ENCODE measurements around the gene RNF41. TPM values are rescaled to one million over a fixed set of nuclear protein-coding genes. Genes with fewer than 3 reads are reported as not detected.
"Not testable (repeated sequence)": the region's sequence is repeated elsewhere in the genome, so short reads cannot be mapped to it uniquely, and the experiment has no call there.

Gene RNF41
- 13.2 TPM for total RNA-seq

DNA sequence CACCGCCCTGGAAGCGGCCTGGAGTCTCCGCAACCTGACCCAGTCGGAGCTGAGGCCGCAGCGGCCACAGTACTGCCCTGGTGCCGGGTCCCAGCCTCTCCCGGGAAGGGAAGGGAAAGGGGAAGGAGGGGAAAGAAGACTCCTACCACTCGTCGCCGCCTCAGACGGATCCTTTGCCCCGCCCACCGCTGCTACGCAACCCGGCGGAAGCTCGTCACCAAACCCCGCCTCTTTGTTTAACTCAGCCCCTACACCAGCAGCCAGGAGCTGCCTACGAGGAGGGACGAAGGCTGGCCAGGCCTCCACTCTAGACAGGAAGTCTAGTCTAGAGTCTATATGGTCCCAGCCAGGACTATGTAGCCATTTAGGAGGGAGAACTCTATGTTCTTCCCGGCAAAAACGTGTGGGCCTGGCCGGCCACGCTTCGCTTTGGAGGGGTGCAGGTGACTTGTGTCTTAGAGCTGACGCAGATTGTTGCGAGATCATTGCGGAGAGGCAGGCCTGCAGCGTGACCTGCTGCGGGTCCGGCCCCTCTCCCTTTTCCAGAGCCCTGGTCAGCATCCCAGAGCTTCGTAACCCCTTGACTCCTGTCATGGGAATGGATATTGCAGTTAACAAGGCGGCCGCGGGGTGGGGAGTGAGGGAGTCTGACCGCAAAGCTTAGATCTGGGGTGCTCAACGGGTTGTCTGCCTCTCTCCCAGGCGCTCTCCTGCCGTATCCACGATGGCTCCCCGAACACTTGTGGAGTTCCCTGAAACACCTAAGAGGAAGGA lies at the start of gene RNF41:
Gene RNF41 (minus strand): TSS at position 166 of the 774 bp plus-strand sequence. CDS start 7,875 bp downstream, outside the sequence.
- DNase-seq (ENCODE audit: low spot score) (peak; percentile 97), ATAC-seq (peak; percentile 86)

DNA sequence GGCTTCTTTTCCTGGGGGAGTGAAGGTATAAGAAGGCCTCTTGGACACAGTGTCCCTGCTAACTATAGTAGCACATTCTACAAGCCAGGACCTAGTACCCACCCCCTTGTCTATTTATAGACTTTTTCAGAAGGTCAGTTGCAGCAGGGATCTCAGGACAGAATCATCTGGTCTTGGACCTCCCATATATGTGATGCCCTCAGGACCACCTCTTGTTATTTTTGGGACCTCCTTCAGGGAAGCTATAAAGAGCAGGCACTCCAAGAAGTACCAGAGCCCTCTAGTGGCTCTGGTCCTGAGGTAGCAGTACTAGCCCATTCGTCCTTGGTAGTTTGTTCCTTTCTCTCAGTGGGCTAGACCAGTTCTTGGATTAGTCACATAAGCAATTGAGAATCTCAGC lies 49.3 kb upstream of the RNF41 start:
- DNase-seq (ENCODE audit: low spot score) = no peak

DNA sequence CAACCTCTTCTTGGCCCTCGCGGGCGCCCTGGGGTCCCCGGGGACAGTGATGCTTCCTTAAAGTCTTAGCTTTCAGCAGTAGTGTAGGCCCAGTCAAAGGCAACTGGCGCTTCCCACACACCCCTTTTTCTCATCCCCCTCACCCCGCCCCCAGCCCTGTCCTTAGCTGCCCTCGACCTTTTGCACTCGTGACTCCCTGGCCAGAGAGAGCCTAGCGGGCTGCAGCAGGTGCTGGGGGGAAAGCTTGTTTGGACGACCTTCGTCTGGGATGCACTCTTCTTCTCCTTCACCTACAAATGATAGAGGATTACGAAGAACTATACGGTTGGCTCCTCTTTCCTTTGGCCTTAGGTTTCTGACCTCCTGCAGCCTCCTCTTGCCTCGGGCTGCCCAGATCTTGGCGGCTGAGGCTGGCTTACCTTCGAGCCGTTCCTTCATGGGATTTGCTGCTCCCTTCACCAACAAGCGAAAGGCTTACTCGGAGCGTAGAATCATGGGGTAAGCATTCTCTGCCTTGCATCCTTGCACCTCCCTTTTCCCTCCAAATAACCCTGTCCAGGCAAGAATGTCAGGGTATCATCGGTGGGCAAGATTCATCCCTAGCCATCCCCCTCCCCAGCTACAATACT lies 45.8 kb upstream of the RNF41 start:
- ATAC-seq (peak; percentile 73), DNase-seq (ENCODE audit: low spot score) (peak; percentile 79)

More for the DNA sequence above, 49.3 kb upstream of the RNF41 start:
- no peak for ATAC-seq

DNA sequence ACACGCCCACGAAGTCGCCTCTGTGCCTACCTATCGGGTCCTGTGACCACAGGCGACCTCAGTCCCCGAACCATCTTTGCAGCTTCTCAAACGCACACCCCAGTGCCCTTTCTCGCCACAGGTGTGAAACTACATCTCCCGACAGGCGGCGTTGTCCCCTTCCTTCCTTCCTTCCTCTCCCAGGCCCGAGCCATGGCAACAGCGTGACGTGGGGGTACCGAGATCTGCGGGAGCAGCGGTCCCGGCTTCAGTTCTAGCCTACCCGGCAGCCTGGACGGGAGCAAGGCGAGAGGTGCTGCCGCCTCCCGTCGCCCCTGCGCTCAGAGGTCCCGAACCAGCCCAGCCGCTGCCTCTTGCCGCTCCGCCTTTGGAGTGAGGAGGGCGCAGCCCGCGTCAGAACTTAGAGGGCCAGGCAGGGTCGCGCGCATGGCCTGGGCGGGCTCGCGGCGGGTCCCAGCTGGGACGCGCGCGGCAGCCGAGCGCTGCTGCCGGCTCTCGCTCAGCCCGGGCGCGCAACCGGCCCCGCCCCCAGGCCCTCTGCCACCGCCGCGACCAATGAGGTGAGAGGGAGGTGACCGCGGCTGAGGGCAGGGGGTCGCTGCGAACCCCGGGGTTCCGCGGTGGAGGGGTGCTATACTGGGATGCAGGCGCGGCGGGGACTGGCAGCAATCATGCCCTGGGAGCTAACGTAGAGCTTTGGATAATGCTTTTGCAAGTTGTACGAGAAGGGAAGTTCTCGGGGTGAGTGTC lies 45.1 kb upstream of the RNF41 start, which contains the start of gene COQ10A:
Gene COQ10A (plus strand): TSS at position 250 of the 750 bp plus-strand sequence. CDS start 177 bp downstream, at position 427.
- ATAC-seq = peak; percentile 91
- peak; percentile 90 for DNase-seq (ENCODE audit: low spot score)

DNA sequence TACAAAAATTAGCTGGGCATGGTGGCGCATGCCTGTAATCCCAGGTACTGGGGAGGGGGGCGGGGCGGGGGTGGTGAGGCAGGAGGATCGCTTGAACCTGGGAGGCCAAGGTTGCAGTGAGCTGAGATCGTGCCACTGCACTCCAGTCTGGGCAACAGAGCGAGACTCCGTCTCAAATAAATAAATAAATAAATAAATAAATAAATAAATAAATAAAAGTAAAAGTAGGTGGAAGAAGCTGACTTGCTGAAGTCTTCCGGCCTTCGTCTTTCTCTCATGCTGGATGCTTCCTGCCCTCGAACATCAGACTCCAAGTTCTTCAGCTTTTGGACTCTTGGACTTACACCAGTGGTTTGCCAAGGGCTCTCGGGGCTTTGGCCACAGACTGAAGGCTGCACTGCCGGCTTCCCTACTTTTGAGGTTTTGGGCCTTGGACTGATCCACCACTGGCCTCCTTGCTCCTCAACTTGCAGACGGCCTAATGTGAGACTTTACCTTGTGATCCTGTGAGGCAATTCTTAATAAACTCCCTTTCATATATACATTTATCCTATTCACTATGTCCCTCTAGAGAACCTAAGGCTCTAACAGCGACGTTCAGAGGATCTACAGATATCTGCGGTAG lies 44.5 kb upstream of the RNF41 start:
- peak; percentile 5 for ATAC-seq

DNA sequence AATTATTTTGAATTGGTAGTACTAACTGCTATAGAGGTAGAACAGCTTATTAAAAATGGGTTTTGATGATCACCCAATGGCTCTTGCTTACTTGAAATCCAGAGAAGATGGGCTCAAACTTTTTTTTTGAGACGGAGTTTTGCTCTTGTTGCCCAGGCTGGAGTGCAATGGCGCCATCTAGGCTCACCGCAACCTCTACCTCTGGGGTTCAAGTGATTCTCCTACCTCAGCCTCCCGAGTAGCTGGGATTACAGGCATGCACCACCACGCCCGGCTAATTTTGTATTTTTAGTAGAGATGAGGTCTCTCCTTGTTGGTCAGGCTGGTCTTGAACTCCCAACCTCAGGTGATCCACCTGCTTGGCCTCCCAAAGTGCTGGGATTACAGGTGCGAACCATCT lies 41.2 kb upstream of the RNF41 start:
- DNase-seq (ENCODE audit: low spot score); ATAC-seq: not testable (repeated sequence)

More for the DNA sequence above, 44.5 kb upstream of the RNF41 start:
- not testable (repeated sequence) for DNase-seq (ENCODE audit: low spot score)

DNA sequence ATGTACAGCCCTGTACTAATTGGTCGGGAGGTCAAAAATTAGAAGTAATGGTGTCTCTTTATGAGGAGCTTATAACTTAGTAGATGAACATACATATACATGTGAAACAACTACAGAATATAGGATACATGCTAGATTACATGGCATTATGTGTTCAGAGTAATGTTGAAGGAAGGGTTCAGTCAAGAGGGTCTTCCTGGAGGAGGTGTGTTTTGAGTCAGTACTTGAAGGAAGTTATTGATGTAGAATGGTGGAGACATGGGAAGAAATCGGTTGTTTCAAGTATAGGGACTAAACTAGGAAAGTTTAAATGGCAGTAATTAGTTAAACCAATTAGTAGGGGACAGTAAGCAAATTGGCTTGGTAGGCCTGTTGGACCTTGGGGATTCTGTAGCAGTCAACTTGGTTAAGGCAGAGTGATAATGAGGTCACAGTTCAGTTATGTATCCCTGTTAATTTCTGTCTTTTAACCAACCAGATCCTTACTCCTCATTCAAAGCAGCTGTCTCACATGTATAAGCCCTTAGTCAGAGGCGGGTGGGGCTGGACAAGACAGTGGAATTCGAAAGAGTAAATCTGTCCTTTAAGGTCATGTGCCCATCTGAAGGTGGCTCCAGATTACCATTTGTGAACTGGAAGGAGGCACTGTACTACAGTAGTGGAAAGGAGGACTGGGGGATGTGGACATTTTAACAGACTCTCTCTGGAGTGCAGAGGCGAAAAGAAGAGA lies 39.9 kb upstream of the RNF41 start:
- ATAC-seq (no peak), DNase-seq (ENCODE audit: low spot score) (no peak)

DNA sequence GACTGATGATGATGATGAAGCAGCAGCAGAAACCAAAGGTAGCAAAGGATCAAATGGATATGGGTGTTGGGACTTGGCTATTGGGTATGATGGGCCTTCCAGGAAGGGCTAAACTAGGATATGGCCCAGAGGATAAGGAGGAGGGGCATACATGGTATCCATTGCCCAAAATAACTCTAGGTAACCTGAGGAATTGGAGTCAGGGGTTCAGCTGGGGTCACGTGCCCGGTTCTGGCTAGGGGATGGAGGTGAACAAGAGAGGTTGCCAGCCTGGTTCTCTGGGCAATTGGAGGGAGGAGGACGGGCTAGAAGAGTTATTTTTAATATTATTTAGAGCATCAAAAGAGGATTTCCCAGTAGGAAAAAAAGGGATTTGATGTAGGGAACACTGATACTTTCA lies 39.2 kb upstream of the RNF41 start:
- ATAC-seq (no peak), DNase-seq (ENCODE audit: low spot score) (no peak)

DNA sequence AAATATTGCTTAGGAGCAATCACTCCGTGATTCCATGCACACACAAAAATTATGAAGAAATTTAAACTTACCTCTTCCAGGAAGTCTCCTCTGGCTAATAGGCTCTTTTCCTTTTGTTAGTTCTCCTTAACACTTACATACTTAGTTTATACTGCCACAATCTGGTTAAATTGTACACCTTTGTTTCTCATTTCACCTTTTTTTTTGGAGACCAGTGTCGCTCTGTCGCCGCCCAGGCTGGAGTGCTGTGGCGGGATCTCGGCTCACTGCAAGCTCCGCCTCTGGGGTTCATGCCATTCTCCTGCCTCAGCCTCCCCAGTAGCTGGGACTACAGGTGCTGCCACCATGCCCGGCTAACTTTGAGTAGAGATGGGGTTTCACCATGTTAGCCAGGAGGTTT lies 38.7 kb upstream of the RNF41 start:
- DNase-seq (ENCODE audit: low spot score) (no peak), ATAC-seq (no peak)

DNA sequence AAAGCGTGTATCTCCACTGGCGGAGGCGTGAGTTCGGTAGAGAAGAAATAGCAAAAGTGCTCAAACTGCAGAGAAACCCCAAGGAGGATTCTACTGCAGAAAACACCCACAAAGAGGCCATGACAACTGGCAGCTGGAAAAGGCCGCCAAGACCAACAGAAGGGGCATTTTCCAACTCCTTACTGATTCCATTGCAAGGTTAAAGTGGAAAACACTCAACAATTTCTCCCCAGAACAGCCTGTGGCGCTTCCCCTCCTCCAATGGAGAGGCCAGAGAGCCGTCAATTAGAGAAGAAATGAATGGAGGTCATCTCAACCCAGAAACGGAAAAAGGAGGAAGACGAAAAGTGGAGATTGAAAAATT lies 37.1 kb upstream of the RNF41 start:
- DNase-seq (ENCODE audit: low spot score) (no peak), ATAC-seq (no peak)

DNA sequence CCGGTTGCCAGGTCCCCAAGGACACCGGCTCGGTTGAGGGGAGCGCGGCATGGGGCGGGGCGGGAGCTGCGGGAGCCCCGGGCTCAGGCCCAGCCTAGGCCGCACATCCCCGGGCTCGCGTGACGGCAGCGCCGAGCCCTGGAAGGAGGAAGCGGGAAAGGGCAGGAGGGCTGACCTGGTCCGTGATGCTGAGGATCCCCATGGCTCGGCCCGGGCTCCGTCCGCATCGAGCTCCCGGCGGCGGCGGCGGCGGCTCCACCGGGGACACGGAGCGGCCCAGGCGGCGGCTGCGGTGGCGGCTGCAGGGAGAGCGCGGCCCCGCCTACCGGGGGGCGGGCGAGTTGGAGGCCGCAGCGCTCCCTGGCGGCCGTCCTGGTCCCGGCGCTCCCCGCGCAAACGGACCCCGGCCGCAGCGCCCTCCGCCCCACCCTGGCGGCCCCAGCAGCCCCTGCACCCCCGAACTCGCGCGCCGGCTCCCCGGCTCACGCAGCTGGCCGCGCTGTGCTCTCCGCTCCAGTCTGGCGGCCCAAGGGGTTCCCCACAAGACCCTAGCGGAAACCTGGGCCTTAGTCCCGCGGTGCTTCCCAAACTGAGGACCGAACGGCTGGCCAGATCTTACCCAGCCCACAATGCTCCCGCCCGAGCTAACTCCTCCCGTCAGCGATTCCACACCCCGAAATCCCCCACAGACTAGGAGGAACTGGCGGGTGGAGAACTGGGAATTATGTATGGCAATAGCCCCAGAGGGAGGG lies 36.5 kb upstream of the RNF41 start, which contains the start of gene ANKRD52:
Gene ANKRD52 (minus strand): TSS at position 317 of the 752 bp plus-strand sequence. CDS start 115 bp downstream, at position 202.
- peak; percentile 81 for DNase-seq (ENCODE audit: low spot score)
- ATAC-seq = peak; percentile 99

DNA sequence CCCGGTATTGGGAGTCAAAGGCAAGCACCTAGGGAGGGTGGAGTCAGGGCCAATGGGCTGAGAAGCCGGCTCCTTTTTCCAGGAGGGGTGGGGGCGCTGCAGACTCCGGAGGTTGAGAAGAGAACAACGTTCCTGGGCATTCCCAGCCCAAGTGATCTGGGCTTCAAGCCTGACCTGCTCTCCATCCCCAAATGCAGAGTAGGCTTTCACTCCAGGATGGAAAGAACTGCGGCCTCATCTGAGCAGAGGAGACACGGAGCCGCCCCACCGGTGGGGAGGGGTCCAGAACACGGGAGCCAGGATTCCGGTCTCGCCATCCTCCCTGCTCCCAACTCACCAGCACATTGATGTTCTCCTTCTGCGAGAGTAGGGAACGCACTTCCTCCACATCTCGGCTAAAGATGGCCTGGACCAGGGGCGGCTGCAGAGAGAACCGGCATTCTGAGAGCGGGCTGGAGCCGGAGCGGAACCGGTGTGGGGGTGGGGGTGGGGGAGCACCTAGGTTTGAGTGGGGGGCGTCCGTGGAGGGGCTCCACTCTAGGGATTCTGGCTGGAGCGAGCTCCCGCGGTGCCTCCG lies 35.9 kb upstream of the RNF41 start:
- DNase-seq (ENCODE audit: low spot score) (no peak), ATAC-seq (peak; percentile 22)

DNA sequence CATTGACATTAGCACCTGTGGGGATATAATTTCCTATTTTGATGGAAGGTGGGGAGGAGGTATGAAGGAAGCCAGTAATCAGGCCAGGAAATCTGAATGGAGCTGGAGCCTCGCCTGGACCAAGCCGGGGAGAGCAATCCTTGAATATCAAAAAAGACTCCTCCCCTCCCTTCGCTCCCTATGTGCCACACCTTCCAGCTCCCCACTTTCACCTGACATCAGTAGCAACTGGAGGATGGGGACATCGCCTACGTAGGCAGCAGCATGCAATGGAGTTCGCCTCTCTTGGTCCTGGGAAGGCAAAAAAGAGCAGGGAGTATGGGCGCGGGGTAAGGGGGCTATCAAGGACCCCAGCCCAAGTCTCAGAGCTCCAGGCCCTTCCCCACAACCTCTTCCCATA lies 35.3 kb upstream of the RNF41 start:
- ATAC-seq = no peak
- DNase-seq (ENCODE audit: low spot score) = no peak

DNA sequence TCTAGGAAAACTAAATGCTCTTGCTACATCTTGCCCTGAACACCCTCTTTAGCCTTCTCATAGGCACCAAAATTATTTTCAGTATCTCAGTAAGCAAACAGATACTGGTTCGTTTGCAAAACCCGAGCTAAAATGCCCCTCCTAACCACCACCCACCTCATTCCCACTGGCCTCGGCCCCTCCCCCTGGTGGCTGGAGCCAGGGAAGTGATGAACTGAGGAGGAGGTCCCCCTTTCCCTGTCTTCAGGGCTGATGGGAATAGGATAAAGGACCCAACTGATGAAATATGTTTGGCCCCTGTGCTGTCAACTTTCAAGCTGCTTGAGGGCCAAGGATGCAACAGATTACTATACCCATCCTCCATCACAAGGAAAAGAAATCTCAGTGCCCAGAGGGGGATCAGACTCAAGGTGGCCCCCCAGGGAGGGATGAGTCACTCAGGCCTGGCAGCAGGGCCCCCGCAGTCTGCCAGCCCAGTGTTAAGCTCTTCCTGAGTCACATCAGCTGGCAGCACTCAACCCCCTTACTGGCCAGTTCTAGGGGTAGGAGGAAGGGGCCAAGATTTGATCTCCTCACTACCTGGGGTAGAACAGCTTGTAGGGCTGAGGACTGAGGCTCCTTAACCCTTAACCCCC lies 34.7 kb upstream of the RNF41 start:
- DNase-seq (ENCODE audit: low spot score) (no peak), ATAC-seq (no peak)

DNA sequence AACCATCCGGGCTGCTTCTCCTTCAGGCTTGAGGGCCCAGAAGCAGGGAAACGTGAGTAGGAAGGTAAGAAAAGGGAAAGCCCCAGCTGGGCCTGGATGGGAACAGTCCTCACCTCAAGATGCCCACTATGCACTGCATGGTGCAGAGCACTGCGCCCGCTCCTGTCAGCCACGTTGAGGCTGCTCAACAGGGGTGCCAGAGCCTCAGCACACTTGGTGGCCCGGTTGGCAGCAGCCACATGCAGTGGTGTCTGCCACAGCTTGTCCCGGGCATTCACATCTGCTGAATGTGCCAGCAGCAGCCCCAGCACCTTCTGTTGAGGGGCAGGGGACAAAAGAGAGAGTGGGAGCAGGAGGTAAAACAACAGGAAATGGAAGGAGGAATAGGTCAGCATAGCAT lies 33.9 kb upstream of the RNF41 start:
- ATAC-seq (no peak), DNase-seq (ENCODE audit: low spot score) (no peak)

DNA sequence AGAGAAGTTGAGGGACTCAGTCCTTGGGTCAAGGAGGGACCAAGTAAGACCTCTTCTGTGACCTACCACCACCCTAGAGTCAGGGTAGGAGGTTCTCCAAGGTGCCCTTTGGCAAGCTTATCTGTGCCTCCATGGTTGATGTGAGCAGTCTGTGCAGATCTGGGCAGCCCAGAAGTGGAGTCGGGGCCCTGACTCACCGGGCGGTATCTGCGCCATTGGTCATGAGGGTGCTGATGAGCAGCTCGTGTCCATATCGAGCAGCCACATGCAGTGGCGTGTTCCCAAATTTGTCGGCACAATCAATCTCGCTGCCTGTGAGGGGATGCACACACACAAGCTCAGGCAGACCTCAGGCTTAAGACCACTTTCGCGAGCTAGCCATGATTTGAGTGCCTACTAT lies 31.4 kb upstream of the RNF41 start:
- DNase-seq (ENCODE audit: low spot score) (no peak), ATAC-seq (no peak)

DNA sequence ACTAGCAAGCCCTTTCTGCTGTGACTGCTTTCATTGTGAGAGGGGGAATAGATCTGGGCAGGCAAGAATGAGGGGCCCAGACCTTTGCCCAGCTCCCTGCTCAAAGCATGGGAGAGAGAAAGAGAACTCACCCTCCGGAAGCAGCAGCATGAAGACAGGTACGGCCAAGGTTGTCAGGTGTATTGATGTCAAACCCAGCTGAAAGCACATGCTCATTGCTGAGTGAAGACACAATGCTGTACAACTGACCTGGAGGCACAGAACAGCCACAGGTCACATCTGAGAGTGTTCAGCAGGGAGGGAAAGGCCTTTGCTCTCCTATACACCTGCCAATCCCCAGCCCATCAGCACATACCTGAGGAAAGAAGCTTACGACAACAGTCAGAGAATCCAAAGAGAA lies 30.9 kb upstream of the RNF41 start:
- DNase-seq (ENCODE audit: low spot score) (no peak), ATAC-seq (no peak)

DNA sequence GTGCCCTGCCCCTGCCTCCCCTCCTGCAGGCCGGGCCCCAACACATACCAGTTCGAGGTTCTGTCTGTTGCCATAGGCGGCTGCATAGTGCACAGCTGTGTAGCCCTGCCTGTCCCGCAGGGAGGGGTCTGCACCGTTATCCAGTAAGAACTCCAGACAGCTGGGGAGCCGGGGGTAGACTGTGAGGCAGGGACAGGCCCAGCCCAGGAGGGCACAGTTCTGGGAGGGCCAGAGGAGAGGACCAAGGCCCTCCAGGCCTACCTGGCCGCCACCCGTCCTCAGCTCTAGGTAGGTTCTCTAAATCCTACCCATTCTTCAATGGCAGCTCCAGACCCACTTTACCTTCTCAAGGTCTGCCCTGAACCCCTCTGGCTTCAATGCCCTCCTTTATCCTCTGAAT lies 27.0 kb upstream of the RNF41 start:
- ATAC-seq = no peak

DNA sequence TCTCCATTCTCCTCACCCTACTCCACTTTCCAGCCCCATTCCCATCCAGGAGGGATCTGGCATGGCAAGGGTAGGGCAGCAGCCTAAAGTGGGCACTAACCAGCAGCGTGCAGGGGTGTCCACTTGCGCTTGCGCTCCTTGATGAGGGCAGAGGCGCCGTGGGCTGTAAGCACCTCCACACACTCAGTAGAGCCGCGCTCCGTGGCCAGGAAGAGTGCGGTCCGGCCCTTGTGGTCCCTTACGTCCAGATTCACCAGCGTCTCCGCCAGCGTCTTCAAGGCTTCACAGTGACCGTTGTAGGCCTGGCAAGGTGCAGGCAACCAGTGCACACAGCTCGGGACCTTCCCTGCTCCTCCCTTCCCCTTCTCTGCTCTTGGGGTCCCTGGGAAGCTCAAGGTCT lies 26.2 kb upstream of the RNF41 start:
- DNase-seq (ENCODE audit: low spot score) (no peak), ATAC-seq (no peak)

More for the DNA sequence above, 27.0 kb upstream of the RNF41 start:
- no peak for DNase-seq (ENCODE audit: low spot score)
